HG03175 (cell line): ENCODE data around the gene GULP1.
"Not testable (repeated sequence)": the region's sequence is repeated elsewhere in the genome, so short reads cannot be mapped to it uniquely, and the experiment has no call there.

Source experiments
- ATAC-seq: cut with Tn5 transposase; IDR thresholded peaks from one replicate; pipeline ENCODE4 v1.9.1; 2021; ENCODE audit warnings: mild to moderate bottlenecking, moderate library complexity; ENCODE audit not compliant: unreplicated experiment

Gene GULP1

DNA sequence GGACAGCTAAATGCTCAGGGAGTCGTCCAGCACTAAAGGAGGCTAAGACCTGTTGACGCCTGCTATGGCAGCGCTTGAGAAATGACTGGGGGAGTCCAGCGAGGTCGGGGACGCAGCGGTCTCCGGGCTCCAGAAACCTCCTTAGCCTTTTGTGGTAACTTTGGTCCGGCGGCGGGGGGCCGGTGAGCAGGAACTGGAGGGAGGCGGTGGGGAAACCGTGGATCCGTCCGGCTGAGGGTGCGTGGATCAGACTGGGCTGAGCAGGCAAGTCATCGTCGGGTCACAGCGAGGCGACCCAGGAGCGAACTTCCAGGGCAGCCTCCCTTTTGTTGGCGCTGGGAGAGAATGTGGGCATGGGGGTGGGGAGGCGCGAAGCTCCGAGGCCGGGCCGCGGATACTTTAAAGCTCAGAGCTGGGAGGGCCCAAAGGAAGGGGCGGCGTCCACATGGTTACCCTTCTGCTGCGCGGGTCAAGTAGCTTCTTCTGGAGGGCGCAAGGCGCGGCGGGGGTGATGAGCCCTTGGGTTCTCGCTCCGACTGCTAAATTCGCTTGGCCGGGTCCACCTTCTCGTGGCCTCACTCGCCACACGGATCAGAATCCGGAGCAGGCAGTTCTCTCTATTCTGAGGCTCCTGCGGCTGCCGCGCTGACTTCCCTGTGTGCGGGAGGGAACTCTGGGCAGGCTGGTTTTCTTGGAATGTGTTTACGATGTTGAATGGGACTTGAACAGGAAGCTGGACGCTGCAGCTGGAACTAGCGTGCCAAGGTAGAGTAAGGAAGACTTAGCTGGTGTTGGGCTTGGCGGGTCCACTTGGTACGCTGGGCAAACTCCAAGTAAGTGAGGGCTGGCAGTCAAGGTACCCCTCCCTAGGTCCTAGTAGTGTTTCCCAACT lies 920 bp downstream of the GULP1 start:
- ATAC-seq: no peak

DNA sequence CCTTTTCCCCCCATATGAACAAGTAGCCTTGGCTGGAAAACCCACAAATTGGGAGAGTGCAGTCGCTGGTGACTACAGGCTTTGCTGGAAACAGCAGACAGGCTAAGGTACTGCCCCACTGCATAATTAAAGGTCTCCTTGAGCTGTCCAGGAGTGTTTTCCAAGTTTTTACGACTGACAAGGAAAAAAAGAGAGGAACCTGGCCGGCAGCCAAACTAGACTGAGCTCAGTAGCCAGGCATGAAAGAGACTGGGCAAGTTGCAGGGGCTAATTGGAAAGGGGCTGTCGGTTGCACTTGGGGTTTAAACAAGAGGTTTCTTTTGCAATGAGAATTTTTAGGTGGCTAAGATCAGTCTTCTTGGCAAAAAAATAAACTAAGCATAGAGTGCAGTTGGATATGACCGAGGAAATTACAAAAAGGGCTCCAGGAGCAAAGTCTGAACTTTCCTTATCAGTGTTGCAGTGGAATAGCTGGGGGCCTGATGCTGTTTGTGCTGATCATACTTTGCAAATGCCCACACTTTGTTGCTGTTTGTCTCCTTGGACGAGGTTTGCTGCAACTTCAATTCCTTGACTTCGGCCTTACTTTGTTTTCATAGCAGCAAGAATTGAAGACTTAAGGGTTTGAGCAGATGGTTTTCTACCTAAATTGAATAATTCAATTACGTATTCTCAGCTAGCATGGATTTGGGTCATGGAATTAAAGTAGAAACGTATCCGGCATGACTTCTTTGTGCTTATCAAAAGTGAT lies 2.1 kb downstream of the GULP1 start:
- no peak for ATAC-seq

DNA sequence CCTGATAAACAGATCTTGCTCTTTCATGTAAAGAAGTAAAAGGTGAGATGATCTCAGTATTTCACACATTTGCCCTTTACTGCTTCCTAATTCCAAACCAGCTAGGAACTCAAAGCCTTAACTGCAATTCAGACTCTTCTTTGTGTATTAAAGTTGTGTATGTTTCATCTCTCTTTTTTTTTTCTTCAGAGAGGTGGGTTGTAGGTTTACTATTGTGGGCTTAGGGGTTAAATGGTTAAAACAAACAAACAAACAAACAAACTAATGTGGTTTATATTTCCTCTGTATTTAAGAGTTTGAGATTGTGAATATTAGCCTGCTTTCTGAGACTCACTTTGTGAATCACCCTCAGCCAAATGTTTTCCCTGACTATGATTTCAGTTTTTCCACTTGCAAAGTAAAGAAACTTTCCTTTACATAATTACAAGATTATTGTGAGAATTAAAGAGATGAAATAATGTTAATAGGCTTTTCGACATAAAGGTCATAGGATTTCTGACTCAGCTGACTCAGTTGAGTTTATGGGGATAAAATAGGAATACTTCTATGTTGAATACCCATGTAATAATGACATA lies 2.8 kb downstream of the GULP1 start:
- no peak for ATAC-seq

DNA sequence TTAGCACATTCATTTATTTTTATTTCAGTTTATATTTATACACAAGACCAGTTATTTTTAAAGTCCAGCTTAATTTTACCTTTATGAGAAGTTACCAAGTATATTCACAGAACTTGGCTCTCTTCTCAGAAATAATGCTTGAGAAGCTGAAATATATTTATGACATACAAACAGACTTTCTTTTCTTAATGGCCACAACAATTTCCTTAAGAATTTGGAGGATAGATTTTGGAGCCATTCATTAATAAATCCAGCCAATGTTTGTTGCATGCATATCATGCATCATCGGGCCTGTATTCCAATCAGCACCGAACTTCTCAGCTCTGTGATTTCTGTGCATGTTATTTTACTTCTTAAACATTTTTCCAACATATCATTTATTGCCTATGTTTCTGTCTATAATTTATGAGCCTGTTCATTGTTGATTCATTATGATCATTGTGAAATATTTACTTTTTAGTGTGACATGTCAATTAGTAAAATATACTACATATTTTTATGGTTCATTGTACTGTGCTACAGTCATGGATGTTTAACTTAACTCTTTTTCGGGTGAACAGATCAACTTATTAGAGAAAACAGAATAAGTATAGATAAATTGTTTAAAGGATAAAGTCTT lies 3.5 kb downstream of the GULP1 start:
- ATAC-seq: no peak

DNA sequence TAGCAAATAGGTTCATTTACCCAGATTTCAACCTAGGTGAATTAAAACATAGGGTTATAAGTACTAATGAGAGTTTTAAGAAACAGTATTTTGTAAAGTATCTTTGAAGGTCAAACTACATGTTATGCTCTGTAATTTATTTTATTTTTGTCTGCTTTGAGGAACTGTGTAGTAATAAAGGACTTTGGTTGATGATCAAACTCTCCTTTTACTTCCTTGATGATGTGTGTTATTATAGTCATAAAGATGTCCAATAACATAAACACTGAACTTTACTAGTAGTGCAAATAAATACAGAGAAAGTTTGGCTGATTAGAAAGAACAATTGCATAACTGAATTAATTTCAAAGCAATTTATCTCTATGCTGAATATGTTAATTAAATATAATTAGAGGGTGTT lies 6.3 kb downstream of the GULP1 start:
- no peak for ATAC-seq

DNA sequence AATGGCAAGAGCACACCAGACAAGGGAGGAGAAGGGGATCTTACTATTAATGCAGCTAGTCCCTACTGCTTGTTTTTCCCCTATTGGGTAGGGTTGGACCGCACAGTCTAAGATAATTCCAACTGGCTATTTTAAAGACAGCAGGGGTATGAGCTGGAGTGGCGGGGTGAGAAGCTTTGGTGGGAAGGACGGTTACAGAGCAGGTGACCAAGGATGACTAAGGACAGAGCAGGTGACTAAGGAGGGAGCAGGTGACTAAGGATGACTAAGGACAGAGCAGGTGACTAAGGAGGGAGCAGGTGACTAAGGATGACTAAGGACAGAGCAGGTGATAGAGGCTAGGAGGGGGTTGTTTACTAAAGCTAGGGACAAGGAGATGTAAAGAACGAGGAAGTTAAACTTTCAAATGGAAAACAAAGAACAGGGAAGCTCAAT lies 7.3 kb downstream of the GULP1 start:
- not testable (repeated sequence) for ATAC-seq

DNA sequence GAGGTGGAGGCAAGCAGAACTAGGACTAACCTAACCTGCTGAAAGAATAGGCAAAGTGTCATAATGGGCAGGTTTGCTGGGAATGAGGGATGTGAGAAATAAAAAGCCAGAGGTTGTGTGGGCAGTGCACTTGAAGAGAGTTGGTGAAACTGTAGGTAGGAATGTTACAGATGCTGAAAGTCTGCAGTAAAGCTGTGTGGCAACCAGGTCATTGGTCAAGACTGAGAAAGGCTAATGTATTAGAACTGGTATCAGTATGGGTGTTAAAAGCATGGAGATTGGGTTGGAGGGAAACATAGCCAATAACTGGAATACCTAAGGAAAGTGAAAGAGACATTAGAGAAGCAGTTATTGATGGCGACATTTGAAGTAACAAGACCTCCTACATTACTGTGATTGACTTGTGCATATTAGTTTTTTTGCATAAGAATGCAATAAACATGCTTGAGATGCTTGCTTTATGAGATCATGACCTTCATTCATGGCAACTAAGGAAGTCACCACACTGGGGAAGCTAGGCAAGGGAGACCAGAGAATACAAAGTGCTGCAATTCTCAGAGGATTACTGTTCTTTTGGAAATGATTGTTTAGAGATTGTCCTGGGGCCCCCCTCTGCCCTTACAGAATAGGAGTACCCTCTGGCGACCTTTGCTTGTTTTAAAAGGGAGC lies 11.8 kb downstream of the GULP1 start:
- ATAC-seq: no peak

DNA sequence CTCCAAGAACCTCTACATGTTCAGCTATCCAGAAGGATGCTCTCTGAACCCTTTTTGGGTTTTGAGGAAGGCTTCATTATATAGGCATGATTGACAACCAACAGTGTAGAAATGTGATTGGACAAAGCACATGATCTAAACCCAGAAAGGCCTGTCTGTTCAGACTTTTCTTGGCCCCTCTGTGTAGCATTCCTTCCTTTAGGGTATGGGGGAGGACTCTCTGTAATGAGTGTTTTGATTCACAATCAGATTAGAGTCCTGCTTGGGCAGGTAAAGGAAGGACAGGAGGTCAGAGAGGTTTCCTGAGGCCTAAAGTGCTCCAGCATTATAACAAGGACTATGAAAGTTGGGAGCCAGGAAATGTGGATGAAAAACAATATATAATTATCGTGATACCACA lies 13.6 kb downstream of the GULP1 start:
- no peak for ATAC-seq

DNA sequence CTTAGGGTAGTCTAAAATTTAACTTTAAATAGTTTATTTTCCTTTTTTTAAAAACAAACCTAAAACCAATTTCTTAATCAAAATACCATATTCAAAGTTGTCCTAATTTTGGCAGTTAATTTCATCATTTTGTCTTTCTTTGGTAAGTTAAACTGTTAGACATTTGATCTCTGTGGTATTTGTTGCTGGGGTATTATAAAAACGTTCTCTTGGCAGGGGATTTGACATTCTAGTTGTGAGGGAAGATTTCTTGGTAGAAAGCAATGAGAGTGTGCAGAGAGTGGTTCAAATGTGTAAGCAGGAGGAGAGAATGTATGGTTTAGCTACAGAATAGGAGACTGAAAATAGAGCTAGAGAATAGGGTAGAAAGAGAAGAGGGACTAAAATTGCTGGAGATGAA lies 14.6 kb downstream of the GULP1 start:
- no peak for ATAC-seq

DNA sequence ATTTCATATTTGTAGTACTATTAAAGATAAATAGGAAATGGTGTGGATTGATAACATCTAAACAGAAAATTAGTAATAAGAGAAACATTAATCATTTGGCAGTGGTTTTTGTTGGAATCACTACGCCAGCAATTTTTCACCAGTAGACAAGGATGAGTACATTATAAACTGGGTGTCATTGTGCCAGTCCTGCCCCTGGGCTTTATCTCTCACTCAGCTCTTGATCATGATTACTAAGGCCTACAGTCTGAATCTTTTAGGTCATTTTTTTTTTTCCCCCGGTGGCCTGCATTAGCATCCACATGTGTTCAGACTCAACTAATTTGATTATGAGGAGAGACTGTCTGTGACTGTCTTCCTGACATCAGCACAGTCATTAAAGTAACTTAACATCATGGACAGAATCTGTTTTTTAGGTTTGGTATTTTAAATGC lies 16.2 kb downstream of the GULP1 start:
- no peak for ATAC-seq

DNA sequence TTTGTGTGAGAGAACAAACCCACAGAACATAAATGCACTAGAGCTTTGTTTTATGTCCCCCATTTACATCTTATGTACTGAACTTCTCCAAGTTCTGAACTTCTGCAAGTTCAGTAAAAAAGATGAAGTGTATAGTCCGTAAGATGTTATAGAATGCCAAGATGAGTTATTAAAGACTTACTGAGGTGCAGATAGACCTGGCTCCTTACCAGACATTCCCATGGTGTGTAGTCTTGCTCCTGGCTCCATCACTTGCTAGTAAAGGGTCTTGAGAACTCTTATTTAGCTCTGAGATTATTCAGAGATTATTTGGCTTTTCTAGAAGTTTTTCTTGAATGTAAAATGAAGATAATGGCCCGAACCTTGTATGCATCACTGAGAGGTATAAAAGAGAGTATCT lies 16.8 kb downstream of the GULP1 start:
- ATAC-seq: no peak

DNA sequence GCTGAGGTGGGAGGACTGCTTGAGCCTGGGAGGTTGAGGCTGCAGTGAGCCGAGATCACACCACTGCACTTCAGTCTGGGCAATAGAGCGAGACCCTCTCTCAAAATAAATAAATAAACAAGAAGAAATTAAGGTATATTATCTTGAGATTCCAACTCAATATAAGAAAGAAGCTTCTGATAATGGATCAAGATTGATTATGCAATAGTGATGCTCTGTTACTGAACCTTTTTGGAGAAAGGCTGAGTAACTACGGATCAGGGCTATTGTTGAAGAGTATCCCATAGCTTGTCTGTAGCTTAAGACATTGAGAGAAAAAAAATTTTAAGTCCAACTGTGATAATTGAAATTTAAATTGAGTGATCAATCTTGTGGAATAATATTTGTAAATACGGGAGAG lies 17.7 kb downstream of the GULP1 start:
- no peak for ATAC-seq

DNA sequence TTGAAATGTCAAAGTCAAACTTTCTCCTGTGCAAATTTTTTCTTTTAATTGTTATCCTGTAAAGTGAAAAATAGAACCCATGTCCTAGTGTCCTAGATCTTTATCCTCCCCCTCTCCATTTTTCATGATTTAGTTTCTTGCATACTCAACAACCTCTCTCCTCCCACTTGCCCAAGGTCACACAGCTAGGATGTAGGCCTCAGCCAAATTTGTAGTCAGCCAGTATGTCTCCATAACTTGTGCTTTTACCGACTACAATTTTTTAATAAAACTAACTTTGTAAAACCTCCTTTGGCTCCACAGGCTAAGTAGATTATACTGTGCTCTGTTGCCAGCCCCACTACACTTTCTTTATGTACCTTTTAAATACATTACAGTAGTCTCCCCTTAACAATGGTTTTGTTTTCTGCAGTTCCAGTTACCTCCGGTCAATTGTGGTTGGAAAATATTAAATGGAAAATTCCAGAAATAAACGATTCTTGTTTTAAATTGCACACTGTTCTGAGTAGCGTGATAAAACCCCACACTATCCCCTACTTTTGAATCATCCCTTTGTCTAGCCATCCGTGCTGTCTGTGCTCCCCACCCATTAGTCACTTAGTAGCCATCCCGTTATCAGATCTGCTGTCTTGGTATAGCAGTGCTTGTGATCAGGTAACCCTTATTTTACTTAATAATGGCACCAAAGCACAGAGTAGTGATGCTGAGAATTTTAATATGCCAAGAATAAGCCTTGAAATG lies 22.8 kb downstream of the GULP1 start:
- ATAC-seq: no peak

DNA sequence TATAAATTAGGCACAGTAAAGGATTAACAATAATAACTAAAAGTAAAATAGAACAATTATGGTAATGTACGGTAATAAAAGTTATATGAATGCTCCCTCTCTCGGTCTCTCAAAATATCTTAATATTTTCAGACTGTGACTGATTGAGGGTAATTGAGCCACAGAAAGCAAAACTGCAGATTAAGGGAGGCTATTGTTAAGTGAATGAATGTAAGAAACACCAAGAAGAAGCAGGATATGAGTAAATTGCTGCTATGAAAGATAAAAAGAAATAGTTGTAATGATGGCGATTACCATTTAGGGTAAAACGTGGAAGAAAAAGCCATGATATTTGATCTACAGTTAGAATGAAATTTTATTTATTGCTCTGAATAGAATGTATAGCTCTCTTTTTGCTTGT lies 24.1 kb downstream of the GULP1 start:
- no peak for ATAC-seq

DNA sequence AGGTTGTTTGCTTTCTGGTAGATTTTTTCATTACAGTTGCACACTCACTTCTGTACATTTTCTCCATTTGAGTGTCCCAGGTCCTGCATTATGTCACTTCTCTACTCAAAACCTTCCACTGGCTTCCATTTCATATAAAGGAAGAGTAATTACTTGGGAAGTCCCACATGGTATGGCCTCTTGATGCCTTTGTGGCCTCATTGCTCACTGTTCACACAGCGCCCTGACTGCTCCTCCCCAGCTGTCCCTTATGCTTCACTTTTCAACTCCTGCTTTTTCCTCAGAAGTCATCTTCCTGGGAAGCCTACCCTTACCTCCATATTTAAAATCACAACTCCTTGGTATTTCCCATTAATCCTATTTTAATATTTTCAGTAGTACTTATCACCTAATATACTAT lies 24.7 kb downstream of the GULP1 start:
- ATAC-seq: no peak

DNA sequence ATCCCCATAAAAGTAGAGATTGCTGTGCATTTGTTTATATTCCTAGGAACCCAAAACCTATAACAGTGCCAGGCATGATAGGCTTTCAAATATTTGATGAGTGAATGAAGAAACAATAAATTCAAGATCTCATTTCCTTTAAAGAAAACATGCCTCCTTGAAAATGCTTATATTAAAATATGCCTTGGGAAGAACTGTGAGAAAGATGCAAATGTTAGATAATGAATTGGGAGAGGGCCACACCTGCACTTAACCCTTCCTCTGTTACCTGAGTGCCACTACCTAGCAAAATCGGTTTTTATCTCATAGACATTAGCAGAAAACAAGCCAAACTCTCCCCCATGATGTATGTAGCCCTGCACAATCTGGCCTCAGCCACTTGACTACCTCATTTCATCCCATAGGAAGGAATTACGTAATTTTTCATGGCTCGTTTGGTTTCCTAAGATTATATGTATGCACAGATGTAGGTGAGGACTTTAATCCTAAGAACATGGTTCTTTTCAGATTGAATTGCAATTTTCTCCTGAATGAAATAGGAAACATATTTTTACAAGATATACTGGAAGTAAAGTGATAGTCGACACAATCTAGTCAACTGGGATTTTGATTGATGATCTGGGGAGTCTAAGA lies 25.2 kb downstream of the GULP1 start:
- ATAC-seq: no peak

DNA sequence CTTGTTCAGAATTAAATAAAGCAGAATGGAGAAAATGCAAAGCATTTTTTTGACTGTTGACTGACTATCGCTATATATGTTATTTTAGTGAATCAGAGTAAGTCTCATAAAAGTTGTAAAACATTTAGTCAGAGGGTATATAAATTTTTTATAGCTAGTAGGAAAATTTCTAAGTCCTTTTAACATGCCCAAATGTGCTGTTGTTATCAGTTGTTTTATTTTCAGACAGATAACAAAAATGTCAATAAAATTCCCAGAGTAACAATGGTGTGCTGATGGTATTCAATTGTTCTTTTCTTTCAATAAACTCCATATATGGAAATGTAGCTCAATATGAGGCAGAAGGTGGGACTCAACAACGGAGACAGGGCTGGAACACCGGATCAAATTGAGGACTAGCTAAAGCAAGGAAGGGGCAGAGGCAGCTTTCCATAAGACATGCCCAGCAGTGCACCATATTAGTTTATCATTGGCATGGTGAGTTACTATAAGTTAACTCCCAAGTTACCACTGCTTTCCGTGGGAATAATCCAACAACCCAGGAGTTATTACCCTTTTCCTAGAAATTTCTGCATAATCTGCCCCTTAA lies 26.6 kb downstream of the GULP1 start:
- ATAC-seq: no peak

DNA sequence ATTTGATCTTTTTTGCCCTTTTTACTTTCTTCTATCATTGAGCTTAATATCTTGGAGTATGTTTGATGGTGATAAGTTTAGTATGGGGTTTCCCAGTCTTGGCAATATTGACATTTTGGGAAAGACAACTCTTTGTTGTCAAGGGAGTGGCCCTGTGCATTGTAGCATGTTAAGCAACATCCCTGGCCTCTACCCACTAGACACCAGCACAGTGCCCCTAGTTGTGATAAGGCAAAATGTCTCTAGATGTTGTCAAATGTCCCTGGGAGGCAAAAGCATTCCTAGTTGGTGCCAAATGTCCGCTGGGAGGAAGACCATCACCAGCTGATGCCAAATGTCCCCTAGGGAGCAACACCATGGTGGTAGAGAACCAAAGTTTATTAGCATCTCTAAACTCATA lies 28.2 kb downstream of the GULP1 start:
- no peak for ATAC-seq

DNA sequence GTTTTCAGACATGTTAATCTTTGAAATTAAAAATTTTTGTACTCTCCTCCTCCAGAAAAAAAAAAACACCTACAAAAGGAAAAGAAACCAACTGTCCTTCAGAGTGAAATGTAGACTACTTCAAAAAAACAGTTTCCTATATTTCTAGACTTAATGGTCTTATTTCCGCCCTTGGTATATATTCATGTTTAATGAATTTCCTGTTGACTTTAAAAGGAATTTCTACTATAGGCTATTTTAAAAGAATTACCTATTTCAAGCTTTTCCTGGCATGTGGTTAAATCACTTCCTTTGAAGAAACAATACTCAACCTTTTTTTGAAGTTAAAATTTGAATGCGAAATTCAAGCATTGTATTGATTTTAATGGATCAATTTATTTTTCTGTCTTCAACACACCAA lies 29.2 kb downstream of the GULP1 start:
- no peak for ATAC-seq
